HEK293T (cell line): ENCODE results near the gene CCDC158.

Experiments
- CTCF ChIA-PET: fragments of 350-600 bp; formaldehyde crosslinking; extraction: SDS; loops from one replicate; lab custom pipeline; 2021; ENCODE audit warnings: antibody characterized with exemption, inconsistent platforms; lab: Yijun Ruan, JAX
- POLR2A ChIA-PET: fragments of 350-600 bp; formaldehyde crosslinking; extraction: SDS; loops from one replicate; lab custom pipeline; 2020; ENCODE audit warnings: antibody characterized with exemption, inconsistent platforms; lab: Yijun Ruan, JAX
- DNase-seq: peaks from one replicate; pipeline ENCODE4 v3.0.0; 2012; ENCODE audit warnings: mixed read lengths; ENCODE audit errors: extremely low spot score
- ARNT ChIP-seq: fragments of 450-650 bp; IDR thresholded peaks from 2 replicates; pipeline ENCODE4 v1.6.1; 2017; ENCODE audit warnings: mild to moderate bottlenecking
- BHLHE40 ChIP-seq: fragments of 450-650 bp; IDR thresholded peaks from 2 replicates; pipeline ENCODE4 v1.6.1; 2016; ENCODE audit warnings: mild to moderate bottlenecking, moderate library complexity, borderline replicate concordance
- CTBP1 ChIP-seq: fragments of 450-650 bp; IDR thresholded peaks from 2 replicates; pipeline ENCODE4 v1.6.1; 2016; ENCODE audit warnings: borderline replicate concordance
- ELF4 ChIP-seq: fragments of 450-650 bp; IDR thresholded peaks from 2 replicates; pipeline ENCODE4 v1.6.1; 2017; ENCODE audit warnings: antibody characterized with exemption
- FOXA1 ChIP-seq: fragments of 450-650 bp; IDR thresholded peaks from 2 replicates; pipeline ENCODE4 v1.6.1; 2016; ENCODE audit warnings: mild to moderate bottlenecking
- FOXK2 ChIP-seq: fragments of 450-650 bp; IDR thresholded peaks from 2 replicates; pipeline ENCODE4 v1.6.1; 2016; ENCODE audit warnings: mild to moderate bottlenecking
- FOXM1 ChIP-seq: fragments of 450-650 bp; IDR thresholded peaks from 2 replicates; pipeline ENCODE4 v1.6.1; 2017; ENCODE audit warnings: mild to moderate bottlenecking, borderline replicate concordance
- HDGF ChIP-seq: fragments of 450-650 bp; IDR thresholded peaks from 2 replicates; pipeline ENCODE4 v1.6.1; 2017; ENCODE audit warnings: antibody characterized with exemption, borderline replicate concordance
- L3MBTL2 ChIP-seq: fragments of 450-650 bp; conservative IDR thresholded peaks from 2 replicates; pipeline ENCODE4 v1.6.1; 2016; ENCODE audit warnings: mild to moderate bottlenecking
- LEF1 ChIP-seq: fragments of 450-650 bp; IDR thresholded peaks from 2 replicates; pipeline ENCODE4 v1.6.1; 2017; ENCODE audit warnings: mild to moderate bottlenecking, borderline replicate concordance
- NFRKB ChIP-seq: fragments of 450-650 bp; IDR thresholded peaks from 2 replicates; pipeline ENCODE4 v1.6.1; 2016; ENCODE audit warnings: mild to moderate bottlenecking, moderate library complexity
- SP1 ChIP-seq: fragments of 450-650 bp; IDR thresholded peaks from 2 replicates; pipeline ENCODE4 v1.6.1; 2017
- SUZ12 ChIP-seq: fragments of 450-650 bp; IDR thresholded peaks from 2 replicates; pipeline ENCODE4 v1.6.1; 2016; ENCODE audit warnings: mild to moderate bottlenecking
- TARDBP ChIP-seq: fragments of 450-650 bp; IDR thresholded peaks from 2 replicates; pipeline ENCODE4 v1.6.1; 2016
- ZNF384 ChIP-seq: fragments of 450-650 bp; IDR thresholded peaks from 2 replicates; pipeline ENCODE4 v1.6.1; 2016
- TF ChIP-seq, protein P1 (sequence below): fragments of 450-650 bp; IDR thresholded peaks from 2 replicates; pipeline ENCODE4 v1.6.1; 2016

CCDC158 gene

DNA sequence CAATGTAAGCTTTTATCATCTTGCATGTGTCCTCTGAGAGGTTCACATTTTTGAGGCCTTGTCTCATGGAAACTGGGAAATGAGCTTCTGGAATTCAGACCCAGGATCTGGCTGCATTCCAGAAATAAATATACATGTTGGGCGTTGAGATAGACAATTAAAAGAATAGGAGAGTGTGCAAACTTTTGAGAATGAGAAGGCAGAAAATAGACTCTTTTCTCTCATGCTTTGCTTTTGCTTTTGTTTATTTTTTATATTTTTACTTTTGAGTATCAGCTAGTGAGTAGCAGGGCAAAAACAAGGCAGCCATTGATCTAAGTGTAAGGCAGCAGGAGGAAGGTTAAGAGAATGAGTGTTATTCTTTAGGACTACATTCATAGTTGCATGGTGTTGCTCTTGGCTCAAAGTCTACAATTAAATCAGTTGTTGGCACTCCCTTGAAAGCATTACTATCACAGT is 26.5 kb upstream of the CCDC158 start:
- ChIA-PET POLR2A (no interaction called here), CTCF (no interaction called here)
- TF ChIP-seq TARDBP (no peak), FOXM1 (no peak), FOXA1 (no peak), ARNT (no peak), SP1 (no peak), FOXK2 (no peak), LEF1 (no peak), SUZ12 (no peak), ZNF384 (no peak), NFRKB (no peak), BHLHE40 (no peak), CTBP1 (no peak), HDGF (no peak), ELF4 (no peak), L3MBTL2 (no peak)
- TF ChIP-seq, protein P1, sequence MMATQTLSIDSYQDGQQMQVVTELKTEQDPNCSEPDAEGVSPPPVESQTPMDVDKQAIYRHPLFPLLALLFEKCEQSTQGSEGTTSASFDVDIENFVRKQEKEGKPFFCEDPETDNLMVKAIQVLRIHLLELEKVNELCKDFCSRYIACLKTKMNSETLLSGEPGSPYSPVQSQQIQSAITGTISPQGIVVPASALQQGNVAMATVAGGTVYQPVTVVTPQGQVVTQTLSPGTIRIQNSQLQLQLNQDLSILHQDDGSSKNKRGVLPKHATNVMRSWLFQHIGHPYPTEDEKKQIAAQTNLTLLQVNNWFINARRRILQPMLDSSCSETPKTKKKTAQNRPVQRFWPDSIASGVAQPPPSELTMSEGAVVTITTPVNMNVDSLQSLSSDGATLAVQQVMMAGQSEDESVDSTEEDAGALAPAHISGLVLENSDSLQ: no peak
- no peak for DNase-seq

DNA sequence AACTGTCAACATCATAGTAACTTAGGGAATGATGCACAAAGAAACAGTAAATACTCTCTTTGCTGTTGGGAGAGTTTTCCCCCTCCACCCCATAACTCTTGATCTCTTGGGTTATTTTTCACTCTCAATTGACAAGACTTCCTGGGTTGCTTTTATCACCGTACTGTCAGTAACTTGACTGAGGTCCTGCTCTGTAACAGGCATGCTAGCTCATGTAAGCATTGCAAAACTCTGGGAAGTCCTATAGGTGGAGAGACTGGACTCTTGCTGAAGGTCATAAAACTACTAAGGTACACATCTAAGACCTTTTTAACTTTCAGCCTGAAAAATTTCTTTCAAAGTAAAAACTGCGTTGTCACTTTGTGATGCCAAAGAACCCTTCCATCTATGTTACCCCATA is 25.0 kb upstream of the CCDC158 start:
- POLR2A ChIA-PET: no interaction called here
- CTCF ChIA-PET: no interaction called here
- no peak for TF ChIP-seq LEF1
- no peak for TF ChIP-seq SP1
- no peak for TF ChIP-seq ZNF384
- TF ChIP-seq ARNT: no peak
- no peak for TF ChIP-seq FOXK2
- TF ChIP-seq CTBP1: no peak
- no peak for TF ChIP-seq FOXM1
- TF ChIP-seq, protein P1: no peak
- TF ChIP-seq NFRKB: no peak
- TF ChIP-seq HDGF: no peak
- TF ChIP-seq L3MBTL2: no peak
- no peak for TF ChIP-seq BHLHE40
- no peak for DNase-seq

DNA sequence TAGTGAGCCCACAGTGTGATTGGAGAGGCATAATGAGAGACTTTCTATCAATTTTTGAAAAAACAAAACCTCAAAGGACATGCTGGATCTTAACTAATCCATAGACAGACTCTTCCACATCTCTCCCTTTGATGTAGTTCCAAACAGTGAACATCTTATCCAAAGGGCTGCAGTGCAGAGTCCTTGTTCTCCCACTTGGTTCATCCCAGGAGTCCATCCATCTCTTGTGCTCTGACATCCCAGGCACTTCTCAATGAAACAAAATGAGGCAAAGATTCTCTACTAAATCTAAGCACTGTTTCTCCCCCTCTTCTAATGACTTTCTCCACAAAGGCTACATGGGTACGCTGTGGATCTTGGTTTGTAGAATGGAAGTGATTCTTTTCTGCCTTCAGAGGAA is 22.4 kb upstream of the CCDC158 start:
- ChIA-PET CTCF (interaction anchor here (0.6 kb wide), 1 partner anchor 282 kb away, joined by 3 read pairs; no protein-coding TSS in a partner anchor), POLR2A (no interaction called here)
- TF ChIP-seq FOXM1 (no peak), ELF4 (no peak), HDGF (no peak), FOXA1 (no peak), ARNT (no peak), SP1 (no peak), BHLHE40 (no peak), CTBP1 (no peak), NFRKB (no peak), FOXK2 (no peak), ZNF384 (no peak), SUZ12 (no peak)
- TF ChIP-seq, protein P1: no peak
- no peak for DNase-seq

DNA sequence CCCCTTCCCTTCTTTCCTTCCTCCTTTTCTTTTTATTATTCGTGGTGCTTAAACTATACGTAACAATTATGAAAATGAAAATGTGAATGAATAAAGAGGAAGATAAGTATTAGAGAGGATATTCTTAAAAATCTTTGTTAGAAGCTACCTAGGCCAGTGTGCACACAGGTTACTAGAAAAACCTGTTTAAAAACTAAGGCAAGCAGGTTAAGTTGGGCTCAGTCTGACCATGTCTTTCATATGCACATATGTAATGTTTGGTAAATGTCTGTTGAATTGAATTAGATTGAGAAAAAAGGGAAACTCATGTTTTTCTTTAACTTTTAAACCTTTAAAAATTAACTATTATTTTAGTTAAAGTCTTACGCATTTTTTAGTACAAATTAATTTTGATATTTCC is 21.9 kb upstream of the CCDC158 start:
- ChIA-PET POLR2A (no interaction called here), CTCF (no interaction called here)
- TF ChIP-seq ELF4: no peak
- no peak for TF ChIP-seq CTBP1
- no peak for TF ChIP-seq SP1
- no peak for TF ChIP-seq TARDBP
- no peak for TF ChIP-seq SUZ12
- no peak for TF ChIP-seq HDGF
- TF ChIP-seq FOXM1: no peak
- no peak for DNase-seq

DNA sequence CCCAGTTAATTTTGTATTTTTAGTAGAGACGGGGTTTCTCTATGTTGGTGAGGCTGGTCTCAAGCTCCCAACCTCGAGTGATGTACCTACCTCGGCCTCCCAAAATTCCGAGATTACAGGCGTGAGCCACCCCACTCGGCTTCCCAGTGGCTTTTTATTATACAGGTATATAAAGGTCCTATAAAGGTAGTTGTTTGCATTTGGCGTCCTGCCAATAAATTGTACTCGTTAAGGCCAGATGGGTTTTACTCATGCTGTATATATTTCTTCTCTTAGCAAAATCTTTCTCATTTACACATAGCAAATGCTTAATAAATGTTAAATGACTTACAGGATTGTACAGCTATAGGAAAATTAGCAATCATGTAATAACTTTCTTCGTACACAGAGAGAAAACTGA is 20.9 kb upstream of the CCDC158 start:
- ChIA-PET CTCF (no interaction called here), POLR2A (no interaction called here)
- TF ChIP-seq ELF4: no peak
- TF ChIP-seq ZNF384: no peak
- no peak for TF ChIP-seq TARDBP
- TF ChIP-seq, protein P1: no peak
- no peak for TF ChIP-seq FOXM1
- no peak for TF ChIP-seq NFRKB
- no peak for TF ChIP-seq BHLHE40
- no peak for TF ChIP-seq SP1
- no peak for TF ChIP-seq L3MBTL2
- no peak for TF ChIP-seq HDGF
- TF ChIP-seq FOXA1: no peak
- no peak for TF ChIP-seq SUZ12
- no peak for TF ChIP-seq LEF1
- TF ChIP-seq ARNT: no peak
- no peak for TF ChIP-seq FOXK2
- no peak for TF ChIP-seq CTBP1
- DNase-seq: no peak

DNA sequence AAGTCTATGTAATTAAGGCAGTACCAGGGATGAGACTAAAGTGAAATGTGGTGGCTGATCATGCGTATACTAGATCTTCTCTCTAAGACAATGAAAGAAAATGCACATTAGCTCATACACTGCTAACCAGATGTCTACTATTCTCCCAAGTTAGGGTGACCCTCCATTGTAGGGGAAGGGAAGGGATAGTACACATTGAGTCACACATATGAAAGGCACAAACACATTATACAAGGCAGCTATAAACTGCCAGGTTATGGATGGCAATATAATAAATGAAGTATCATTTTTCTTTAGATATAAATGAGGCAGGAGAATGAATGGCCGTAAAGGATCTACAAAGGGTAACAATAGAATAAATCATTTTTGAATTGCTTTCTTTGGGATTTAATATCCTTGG is 18.6 kb upstream of the CCDC158 start:
- ChIA-PET POLR2A (no interaction called here), CTCF (no interaction called here)
- no peak for DNase-seq
- TF ChIP-seq ELF4 (no peak), BHLHE40 (no peak), SP1 (no peak), HDGF (no peak), L3MBTL2 (no peak), FOXM1 (no peak), NFRKB (no peak), FOXA1 (no peak), CTBP1 (no peak), TARDBP (no peak), LEF1 (no peak), SUZ12 (no peak), FOXK2 (no peak), ZNF384 (no peak), ARNT (no peak)
- TF ChIP-seq, protein P1: no peak
